Gastroesophageal sphincter (tissue), 3 donors: ENCODE measurements around the gene UBR1.

ENCODE experiments used
- CTCF ChIP-seq, 4 experiments: fragments of 200-600 bp in 2 of 4; fragments of 450-650 bp in 2 of 4; sonication (generic) in 1 of 4; IDR thresholded peaks; one replicate each; pipeline ENCODE4 v1.5.1; 2017 to 2019; ENCODE audit warnings: antibody characterized with exemption in 4 of 4, mild to moderate bottlenecking in 2 of 4, moderate library complexity in 2 of 4
- POLR2A ChIP-seq, 2 donors: fragments of 450-650 bp; IDR thresholded peaks; one replicate each; pipeline ENCODE4 v1.6.1; 2017; ENCODE audit warnings: antibody characterized with exemption in 2 of 2, mild to moderate bottlenecking in 2 of 2, moderate library complexity in 1 of 2
- POLR2AphosphoS5 ChIP-seq: sonication (generic); formaldehyde crosslinking; IDR thresholded peaks from one replicate; pipeline ENCODE4 v1.6.1; 2017; ENCODE audit warnings: antibody characterized with exemption

DNA sequence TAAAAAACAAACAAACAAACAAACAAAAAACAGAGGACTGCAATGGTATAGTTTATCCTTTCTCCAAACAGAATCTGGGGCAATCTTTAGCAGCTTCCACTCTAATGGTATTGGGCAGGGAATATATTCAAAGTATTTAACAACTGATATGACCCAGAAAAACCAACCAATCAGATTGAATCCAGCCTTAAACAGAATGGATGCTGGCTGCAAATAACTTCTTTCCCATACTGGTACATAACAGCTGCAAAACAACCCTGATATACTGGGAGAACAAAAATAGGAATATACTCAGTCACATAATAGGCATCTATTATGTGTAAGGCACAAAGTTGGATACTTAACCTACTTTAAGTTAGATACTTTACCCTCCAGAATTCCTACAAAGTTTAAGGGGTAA lies 49.1 kb downstream of the UBR1 start:
- TF ChIP-seq CTCF (IDR thresholded peaks at IDR 0.05) = no peak
- no peak for TF ChIP-seq POLR2A (IDR thresholded peaks at IDR 0.05)
- no peak for TF ChIP-seq POLR2AphosphoS5
